Neutrophil (primary cell): ENCODE measurements around the gene ENTPD6.

Source experiments
- H3K27ac ChIP-seq: fragments of 200-600 bp; sonication (generic); 2 replicates; pipeline ENCODE4 v1.5.1; 2016; ENCODE audit warnings: mild to moderate bottlenecking, moderate library complexity
- H3K27me3 ChIP-seq: fragments of 200-600 bp; sonication (generic); 2 replicates; pipeline ENCODE4 v1.6.0; 2016; ENCODE audit warnings: mild to moderate bottlenecking
- H3K36me3 ChIP-seq: fragments of 200-600 bp; sonication (generic); 2 replicates; pipeline ENCODE4 v1.5.1; 2017
- H3K4me1 ChIP-seq, 2 experiments: fragments of 200-600 bp in 1 of 2; sonication (generic) in 1 of 2; 1 replicate in 1 of 2; 2 replicates in 1 of 2; pipeline versions ENCODE4 v1.5.1 to v1.6.1; 2013 to 2016; ENCODE audit warnings: low read depth in 1 of 2, low read length in 1 of 2, mild to moderate bottlenecking in 1 of 2, moderate library complexity in 1 of 2; ENCODE audit not compliant: control insufficient read depth in 1 of 2, insufficient read depth in 1 of 2
- H3K4me3 ChIP-seq, 2 experiments: fragments of 200-600 bp in 1 of 2; sonication (generic) in 1 of 2; 1 replicate in 1 of 2; 2 replicates in 1 of 2; pipeline ENCODE4 v1.5.1; 2013 to 2016; ENCODE audit warnings: low read depth in 1 of 2, low read length in 1 of 2, mild to moderate bottlenecking in 1 of 2, moderate library complexity in 1 of 2
- H3K9me3 ChIP-seq: fragments of 200-600 bp; sonication (generic); 2 replicates; pipeline ENCODE4 v1.5.1; 2016
- TF ChIP-seq, protein P1 (sequence below): fragments of 200-600 bp; sonication (generic); IDR thresholded peaks from 2 replicates; pipeline ENCODE4 v1.5.1; 2016; ENCODE audit warnings: antibody characterized with exemption

The ENTPD6 gene

GRCh38 chr20:25207149-25207959, 11.8 kb downstream of the ENTPD6 start:
- H3K27me3 ChIP-seq: no peaks in the 10 kb centered on the region
- TF ChIP-seq, protein P1, sequence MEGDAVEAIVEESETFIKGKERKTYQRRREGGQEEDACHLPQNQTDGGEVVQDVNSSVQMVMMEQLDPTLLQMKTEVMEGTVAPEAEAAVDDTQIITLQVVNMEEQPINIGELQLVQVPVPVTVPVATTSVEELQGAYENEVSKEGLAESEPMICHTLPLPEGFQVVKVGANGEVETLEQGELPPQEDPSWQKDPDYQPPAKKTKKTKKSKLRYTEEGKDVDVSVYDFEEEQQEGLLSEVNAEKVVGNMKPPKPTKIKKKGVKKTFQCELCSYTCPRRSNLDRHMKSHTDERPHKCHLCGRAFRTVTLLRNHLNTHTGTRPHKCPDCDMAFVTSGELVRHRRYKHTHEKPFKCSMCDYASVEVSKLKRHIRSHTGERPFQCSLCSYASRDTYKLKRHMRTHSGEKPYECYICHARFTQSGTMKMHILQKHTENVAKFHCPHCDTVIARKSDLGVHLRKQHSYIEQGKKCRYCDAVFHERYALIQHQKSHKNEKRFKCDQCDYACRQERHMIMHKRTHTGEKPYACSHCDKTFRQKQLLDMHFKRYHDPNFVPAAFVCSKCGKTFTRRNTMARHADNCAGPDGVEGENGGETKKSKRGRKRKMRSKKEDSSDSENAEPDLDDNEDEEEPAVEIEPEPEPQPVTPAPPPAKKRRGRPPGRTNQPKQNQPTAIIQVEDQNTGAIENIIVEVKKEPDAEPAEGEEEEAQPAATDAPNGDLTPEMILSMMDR: no peak

GRCh38 chr20:25207960-25208534, 12.5 kb downstream of the ENTPD6 start:
- no peaks in the 10 kb centered on the region for H3K27me3 ChIP-seq
- H3K4me3 ChIP-seq: no peak overlapping the region
- TF ChIP-seq, protein P1: no peak
- H3K27ac ChIP-seq: no peak overlapping the region
- H3K36me3 ChIP-seq: no peaks in the 10 kb centered on the region
- H3K4me1 ChIP-seq: no peaks in the 10 kb centered on the region
- H3K9me3 ChIP-seq: no peaks in the 10 kb centered on the region

More at GRCh38 chr20:25207149-25207959, 11.8 kb downstream of the ENTPD6 start:
- H3K9me3 ChIP-seq: no peaks in the 10 kb centered on the region
- H3K4me3 ChIP-seq: no peak overlapping the region
- H3K4me1 ChIP-seq: no peaks in the 10 kb centered on the region
- no peaks in the 10 kb centered on the region for H3K36me3 ChIP-seq
- no peak overlapping the region for H3K27ac ChIP-seq

DNA sequence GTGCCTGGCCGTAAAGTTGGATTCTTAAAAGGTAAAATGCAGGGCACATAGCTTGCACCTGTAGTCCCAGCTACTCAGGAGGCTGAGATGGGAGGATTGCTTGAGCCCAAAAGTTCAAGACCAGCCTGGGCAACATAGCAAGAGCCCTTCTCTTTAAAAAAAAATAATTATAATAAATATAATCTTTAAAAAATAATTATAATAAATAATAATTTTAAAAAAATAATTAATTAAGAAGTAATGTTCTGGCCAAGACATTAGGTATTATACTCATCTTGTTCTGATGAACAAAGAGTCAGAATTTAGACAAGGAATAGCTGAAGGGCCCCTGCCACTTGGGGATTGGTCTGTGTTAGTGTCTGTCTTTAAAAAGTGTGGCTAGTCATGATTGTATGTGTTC, 13.9 kb downstream of the ENTPD6 start:
- H3K9me3 ChIP-seq: no peaks in the 10 kb centered on the region
- H3K4me1 ChIP-seq: no peaks in the 10 kb centered on the region
- H3K4me3 ChIP-seq: no peak overlapping the region
- H3K36me3 ChIP-seq: no peaks in the 10 kb centered on the region
- TF ChIP-seq, protein P1: no peak
- no peaks in the 10 kb centered on the region for H3K27me3 ChIP-seq
- no peak overlapping the region for H3K27ac ChIP-seq

GRCh38 chr20:25209911-25210310, 14.4 kb downstream of the ENTPD6 start:
- H3K4me1 ChIP-seq: no peaks in the 10 kb centered on the region
- TF ChIP-seq, protein P1: no peak
- H3K27ac ChIP-seq: no peak overlapping the region
- H3K4me3 ChIP-seq: no peak overlapping the region
- H3K36me3 ChIP-seq: no peaks in the 10 kb centered on the region
- no peaks in the 10 kb centered on the region for H3K9me3 ChIP-seq
- no peaks in the 10 kb centered on the region for H3K27me3 ChIP-seq

DNA sequence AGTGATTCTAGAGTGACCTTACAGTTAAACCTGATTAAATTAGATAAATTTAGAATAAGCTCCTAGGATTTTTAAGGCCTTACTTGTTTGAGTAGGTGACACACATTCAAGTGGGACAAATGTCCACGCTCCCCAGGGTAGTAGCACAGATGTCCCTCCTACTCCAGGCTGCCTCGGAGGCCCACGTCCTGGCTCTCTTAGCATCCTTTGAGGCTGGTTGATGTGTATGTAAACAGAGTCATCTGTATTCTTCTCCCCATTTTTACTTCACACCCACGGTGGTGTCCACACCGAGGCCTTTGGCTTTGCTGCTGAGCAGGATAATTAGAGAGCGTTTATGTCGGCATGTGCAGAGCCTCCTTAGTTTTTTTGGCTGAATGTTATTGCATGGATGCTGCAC, 15.8 kb downstream of the ENTPD6 start:
- Histone ChIP-seq H3K4me1 (no peaks in the 10 kb centered on the region), H3K4me3 (no peak overlapping the region), H3K27me3 (no peaks in the 10 kb centered on the region), H3K9me3 (no peaks in the 10 kb centered on the region), H3K27ac (no peak overlapping the region), H3K36me3 (peaks cover 7% of the 10 kb centered on the region)
- TF ChIP-seq, protein P1: no peak
